IPS DF 19.7 (cell line): ENCODE results near the gene DHRS12.
"Not testable (repeated sequence)": the region's sequence is repeated elsewhere in the genome, so short reads cannot be mapped to it uniquely, and the experiment has no call there.

Experiments
- DNase-seq: peaks from one replicate; pipeline ENCODE4 v3.0.0-alpha.2; 2013; ENCODE audit warnings: low read depth, low spot score

DHRS12 gene

GRCh38 chr13:51828730-51829567, 25.0 kb upstream of the DHRS12 start:
- DNase-seq = no peak

GRCh38 chr13:51827254-51827653, 23.3 kb upstream of the DHRS12 start:
- DNase-seq = no peak

GRCh38 chr13:51826606-51827005, 22.6 kb upstream of the DHRS12 start:
- DNase-seq = no peak

- no peak for DNase-seq
Measured at GRCh38 chr13:51825681-51826254, 21.8 kb upstream of the DHRS12 start.

- DNase-seq = no peak
Measured at GRCh38 chr13:51825165-51825592, 21.2 kb upstream of the DHRS12 start.

- DNase-seq = not testable (repeated sequence)
Measured at GRCh38 chr13:51824712-51825111, 20.7 kb upstream of the DHRS12 start.

GRCh38 chr13:51823863-51824262, 19.9 kb upstream of the DHRS12 start:
- DNase-seq = no peak

GRCh38 chr13:51823359-51823758, 19.4 kb upstream of the DHRS12 start:
- DNase-seq = no peak

GRCh38 chr13:51822106-51822815, 18.3 kb upstream of the DHRS12 start:
- no peak for DNase-seq

- no peak for DNase-seq
Measured at GRCh38 chr13:51821606-51822005, 17.6 kb upstream of the DHRS12 start.

- no peak for DNase-seq
Measured at GRCh38 chr13:51820016-51820597, 16.1 kb upstream of the DHRS12 start.

- no peak for DNase-seq
Measured at GRCh38 chr13:51819544-51819943, 15.6 kb upstream of the DHRS12 start.

GRCh38 chr13:51818781-51819511, 15.0 kb upstream of the DHRS12 start:
- DNase-seq = no peak

GRCh38 chr13:51818276-51818675, 14.3 kb upstream of the DHRS12 start:
- DNase-seq = no peak

- no peak for DNase-seq
Measured at GRCh38 chr13:51817717-51818116, 13.8 kb upstream of the DHRS12 start.

- no peak for DNase-seq
Measured at GRCh38 chr13:51816604-51817249, 12.8 kb upstream of the DHRS12 start.

- no peak for DNase-seq
Measured at GRCh38 chr13:51815848-51816247, 11.9 kb upstream of the DHRS12 start.

GRCh38 chr13:51814825-51815650, 11.1 kb upstream of the DHRS12 start:
- no peak for DNase-seq

- no peak for DNase-seq
Measured at GRCh38 chr13:51814071-51814470, 10.1 kb upstream of the DHRS12 start.

GRCh38 chr13:51811920-51812451, 8.0 kb upstream of the DHRS12 start:
- no peak for DNase-seq
